Stimulated activated CD8-positive, alpha-beta memory T cell treated with anti-CD3 and anti-CD28 coated beads, Interleukin-15, amount 100 ng/mL, for 1 hour (primary cell): Measurements from ENCODE around the gene LARP1B.
A peak's percentile ranks its signal among the peaks of the same experiment; 100 is the strongest.
"Not testable (repeated sequence)": the region's sequence is repeated elsewhere in the genome, so short reads cannot be mapped to it uniquely, and the experiment has no call there.

Experiments
- DNase-seq: peaks from one replicate; pipeline ENCODE4 v3.0.0-alpha.2; 2020; ENCODE audit warnings: low read depth

The LARP1B gene

GRCh38 chr4:128060699-128061565 lies at the start of gene LARP1B:
LARP1B (plus strand) TSS chr4:128061312; CDS start chr4:128074952, 13,640 bp downstream.
- DNase-seq, result peak; percentile 81

GRCh38 chr4:128025319-128025718 lies 35.8 kb upstream of the LARP1B start:
- DNase-seq, result no peak

GRCh38 chr4:128029907-128030306 lies 31.2 kb upstream of the LARP1B start:
- DNase-seq, result no peak

GRCh38 chr4:128031756-128032384 lies 29.2 kb upstream of the LARP1B start:
- DNase-seq, result no peak

- no peak for DNase-seq
Observed at GRCh38 chr4:128039568-128039967, 21.5 kb upstream of the LARP1B start.

- DNase-seq, result not testable (repeated sequence)
Observed at GRCh38 chr4:128047019-128047418, 14.1 kb upstream of the LARP1B start.

GRCh38 chr4:128047514-128047913 lies 13.6 kb upstream of the LARP1B start:
- DNase-seq, result not testable (repeated sequence)

- not testable (repeated sequence) for DNase-seq
Observed at GRCh38 chr4:128051229-128051628, 9.9 kb upstream of the LARP1B start.

GRCh38 chr4:128054907-128055306 lies 6.2 kb upstream of the LARP1B start:
- not testable (repeated sequence) for DNase-seq

- DNase-seq, result not testable (repeated sequence)
Observed at GRCh38 chr4:128055441-128056206, 5.5 kb upstream of the LARP1B start.

GRCh38 chr4:128056396-128056795 lies 4.7 kb upstream of the LARP1B start:
- DNase-seq, result no peak

GRCh38 chr4:128060121-128060698 lies 902 bp upstream of the LARP1B start:
- DNase-seq, result no peak

- peak; percentile 2 for DNase-seq
Observed at GRCh38 chr4:128061566-128062536, 739 bp downstream of the LARP1B start.

- DNase-seq, result not testable (repeated sequence)
Observed at GRCh38 chr4:128066453-128066820, 5.3 kb downstream of the LARP1B start.

GRCh38 chr4:128068918-128069317 lies 7.8 kb downstream of the LARP1B start:
- DNase-seq, result no peak

- DNase-seq, result no peak
Observed at GRCh38 chr4:128076464-128076863, 15.4 kb downstream of the LARP1B start.

- not testable (repeated sequence) for DNase-seq
Observed at GRCh38 chr4:128095293-128095692, 34.2 kb downstream of the LARP1B start.

- no peak for DNase-seq
Observed at GRCh38 chr4:128107766-128108165, 46.7 kb downstream of the LARP1B start.

- DNase-seq, result no peak
Observed at GRCh38 chr4:128123036-128123435, 61.9 kb downstream of the LARP1B start.

GRCh38 chr4:128130621-128131020 lies 69.5 kb downstream of the LARP1B start:
- no peak for DNase-seq

- no peak for DNase-seq
Observed at GRCh38 chr4:128134925-128135324, 73.8 kb downstream of the LARP1B start.
